Osteocyte (in vitro differentiated cells): ENCODE data around the gene FFAR2. TPM values are rescaled to one million over a fixed set of nuclear protein-coding genes. Genes with fewer than 3 reads are reported as not detected.

Experiments
- DNase-seq: peaks from one replicate; pipeline ENCODE4 v3.0.0; 2021; ENCODE audit warnings: mixed read lengths; ENCODE audit not compliant: unreplicated experiment; ENCODE audit errors: extremely low spot score
- H3K27ac Mint-ChIP-seq: one replicate; pipeline ENCODE4 v1.8.0; 2021; ENCODE audit warnings: mild to moderate bottlenecking, mixed read lengths; ENCODE audit not compliant: unreplicated experiment
- H3K27me3 Mint-ChIP-seq: one replicate; pipeline ENCODE4 v1.8.0; 2021; ENCODE audit warnings: mixed read lengths; ENCODE audit not compliant: unreplicated experiment
- H3K36me3 Mint-ChIP-seq: one replicate; pipeline ENCODE4 v1.8.0; 2021; ENCODE audit warnings: mixed read lengths; ENCODE audit not compliant: unreplicated experiment
- H3K4me1 Mint-ChIP-seq: one replicate; pipeline ENCODE4 v1.8.0; 2021; ENCODE audit warnings: mixed read lengths; ENCODE audit not compliant: unreplicated experiment
- H3K4me3 Mint-ChIP-seq: one replicate; pipeline ENCODE4 v1.8.0; 2021; ENCODE audit warnings: mild to moderate bottlenecking, moderate library complexity, mixed read lengths; ENCODE audit not compliant: unreplicated experiment
- H3K9me3 Mint-ChIP-seq: one replicate; pipeline ENCODE4 v1.8.0; 2021; ENCODE audit warnings: mixed read lengths; ENCODE audit not compliant: unreplicated experiment
- CTCF ChIP-seq: fragments of 200-600 bp; sonication (generic); IDR thresholded peaks from 2 replicates; pipeline ENCODE4 v1.5.0; 2021; ENCODE audit warnings: antibody characterized with exemption, mild to moderate bottlenecking, moderate library complexity
- total RNA-seq: library from RNA; stranded (reverse); gene quantifications from 2 replicates; pipeline ENCODE4 v1.2.1, GENCODE V29; 2021

FFAR2 gene
- total RNA-seq, 1 donor from 2014 or later, result not detected

GRCh38 chr19:35451338-35452096, 3.5 kb downstream of the FFAR2 start:
- Mint-ChIP-seq H3K4me3 (no peak overlapping the region), H3K36me3 (no peaks in the 10 kb centered on the region), H3K9me3 (no peaks in the 10 kb centered on the region), H3K27me3 (peaks cover 9% of the 10 kb centered on the region), H3K4me1 (no peaks in the 10 kb centered on the region), H3K27ac (no peak overlapping the region)
- TF ChIP-seq CTCF, result no peak
- DNase-seq, result no peak

- Mint-ChIP-seq H3K36me3 (no peaks in the 10 kb centered on the region), H3K9me3 (no peaks in the 10 kb centered on the region), H3K4me1 (no peaks in the 10 kb centered on the region), H3K4me3 (no peak overlapping the region), H3K27me3 (peaks cover 5% of the 10 kb centered on the region), H3K27ac (no peak overlapping the region)
- TF ChIP-seq CTCF, result no peak
- no peak for DNase-seq
Observed at GRCh38 chr19:35454663-35455062, 6.6 kb downstream of the FFAR2 start.

- H3K4me1 Mint-ChIP-seq, result no peaks in the 10 kb centered on the region
- H3K36me3 Mint-ChIP-seq, result no peaks in the 10 kb centered on the region
- TF ChIP-seq CTCF, result no peak
- no peaks in the 10 kb centered on the region for H3K9me3 Mint-ChIP-seq
- no peak for DNase-seq
- peaks cover 6% of the 10 kb centered on the region for H3K27me3 Mint-ChIP-seq
- H3K27ac Mint-ChIP-seq, result no peak overlapping the region
- no peak overlapping the region for H3K4me3 Mint-ChIP-seq
Observed at GRCh38 chr19:35455616-35456201, 7.7 kb downstream of the FFAR2 start.

- no peak for TF ChIP-seq CTCF
- Mint-ChIP-seq H3K4me3 (no peak overlapping the region), H3K9me3 (no peaks in the 10 kb centered on the region), H3K36me3 (no peaks in the 10 kb centered on the region), H3K4me1 (no peaks in the 10 kb centered on the region), H3K27me3 (peaks cover 6% of the 10 kb centered on the region), H3K27ac (no peak overlapping the region)
- DNase-seq, result no peak
Observed at GRCh38 chr19:35457173-35457572, 9.1 kb downstream of the FFAR2 start.

- TF ChIP-seq CTCF, result no peak
- Mint-ChIP-seq H3K27me3 (peaks cover 8% of the 10 kb centered on the region), H3K27ac (no peak overlapping the region), H3K4me3 (no peak overlapping the region), H3K9me3 (no peaks in the 10 kb centered on the region), H3K36me3 (no peaks in the 10 kb centered on the region), H3K4me1 (no peaks in the 10 kb centered on the region)
- DNase-seq, result no peak
Observed at GRCh38 chr19:35458192-35458591, 10.1 kb downstream of the FFAR2 start.
